H1 (cell line): ENCODE data around the gene MS4A18.
"Not testable (repeated sequence)": the region's sequence is repeated elsewhere in the genome, so short reads cannot be mapped to it uniquely, and the experiment has no call there.

Experiments
- CBX5 ChIP-seq: fragments of 300-800, 300-1000 bp; sonication (generic); IDR thresholded peaks from 2 replicates; pipeline ENCODE4 v1.7.1; 2016; ENCODE audit warnings: antibody characterized with exemption, low read length, low read depth
- CEBPB ChIP-seq: IDR thresholded peaks from 2 replicates; pipeline ENCODE4 v1.6.1; 2012; ENCODE audit warnings: low read depth, low read length
- CTCF ChIP-seq, 3 experiments: IDR thresholded peaks; 1 replicate in 2 of 3; 2 replicates in 1 of 3; pipeline versions ENCODE4 v1.5.1 to v1.6.1; 2011; ENCODE audit warnings: low read length in 3 of 3, mild to moderate bottlenecking in 3 of 3, inconsistent platforms in 2 of 3, low read depth in 1 of 3, moderate library complexity in 1 of 3; ENCODE audit not compliant: insufficient read depth in 1 of 3; ENCODE audit errors: control extremely low read depth in 1 of 3
- HDAC2 ChIP-seq, 2 experiments: fragments of 300-600 bp in 1 of 2; sonication (generic) in 1 of 2; IDR thresholded peaks; 2 replicates each; pipeline ENCODE4 v1.6.1; 2011 to 2012; ENCODE audit warnings: low read depth in 2 of 2, low read length in 2 of 2, mild to moderate bottlenecking in 2 of 2, moderate library complexity in 2 of 2, borderline replicate concordance in 1 of 2, inconsistent platforms in 1 of 2
- POU5F1 ChIP-seq: IDR thresholded peaks from 2 replicates; pipeline ENCODE4 v1.6.1; 2011; ENCODE audit warnings: low read depth, mild to moderate bottlenecking, low read length, moderate library complexity
- ZNF274 ChIP-seq: IDR thresholded peaks from 2 replicates; pipeline ENCODE4 v1.7.0; 2012; ENCODE audit warnings: low read length, borderline replicate concordance; ENCODE audit errors: extremely low read depth

- TF ChIP-seq CTCF (IDR thresholded peaks at IDR 0.05; ENCODE audit: control extremely low read depth in 1 of 3, insufficient read depth in 1 of 3, low read depth in 1 of 3, low read length in 3 of 3); POU5F1; CBX5; CEBPB; HDAC2 (IDR thresholded peaks at IDR 0.05; ENCODE audit: borderline replicate concordance in 1 of 2, low read depth in 2 of 2, low read length in 2 of 2); ZNF274: not testable (repeated sequence)
These were observed 40.0 kb upstream of the MS4A18 start for GRCh38 chr11:60684541-60684848.
